IMR-90 (cell line): ENCODE results near the gene MCTP2. TPM values are rescaled to one million over a fixed set of nuclear protein-coding genes. Genes with fewer than 3 reads are reported as not detected.

Source experiments
- ATAC-seq: fragments of 200-7000 bp; cut with Tn5 transposase; 2 replicates; pipeline ENCODE4 v1.9.1; 2020; ENCODE audit warnings: low read depth, mild to moderate bottlenecking, moderate library complexity
- BruUV-seq: library from RNA; stranded (reverse); fragments of 400-500 nt; replicated peaks from 2 replicates; lab custom pipeline; 2021; lab: Mats Ljungman, UMichigan
- CTCF ChIA-PET: fragments of 300-600 bp; formaldehyde crosslinking; extraction: SDS; loops from one replicate; lab custom pipeline; 2021; ENCODE audit warnings: antibody characterized with exemption; lab: Yijun Ruan, JAX
- POLR2A ChIA-PET: fragments of 300-600 bp; sonication (Branson Sonifier 250); formaldehyde crosslinking; loops from one replicate; lab custom pipeline; 2022; ENCODE audit warnings: antibody characterized with exemption; ENCODE audit not compliant: unreplicated experiment; lab: Charles Lee
- DNase-seq: peaks from one replicate; pipeline ENCODE4 v3.0.0; 2013
- H2AFZ ChIP-seq: replicated peaks from 2 replicates; pipeline ENCODE3; 2013; ENCODE audit warnings: low read length, mild to moderate bottlenecking; ENCODE audit not compliant: poor library complexity
- H2AK5ac ChIP-seq: 2 replicates; pipeline ENCODE4 v1.6.1; 2013; ENCODE audit warnings: low read depth, low read length, inconsistent platforms
- H2AK9ac ChIP-seq: replicated peaks from 2 replicates; pipeline ENCODE3; 2013; ENCODE audit warnings: mild to moderate bottlenecking, low read depth, low read length, moderate library complexity; ENCODE audit not compliant: poor library complexity
- H2BK120ac ChIP-seq: 2 replicates; pipeline ENCODE4 v1.6.1; 2013; ENCODE audit warnings: low read depth, low read length, inconsistent platforms
- H2BK15ac ChIP-seq: 3 replicates; pipeline ENCODE4 v1.6.1; 2013; ENCODE audit warnings: low read depth, low read length, inconsistent platforms
- H2BK20ac ChIP-seq: 2 replicates; pipeline ENCODE4 v1.6.1; 2013; ENCODE audit warnings: low read depth, mild to moderate bottlenecking, inconsistent platforms, low read length, moderate library complexity
- H2BK5ac ChIP-seq: 2 replicates; pipeline ENCODE4 v1.6.1; 2013; ENCODE audit warnings: mild to moderate bottlenecking, low read depth, low read length, inconsistent platforms; ENCODE audit not compliant: poor library complexity, severe bottlenecking
- H3K14ac ChIP-seq: replicated peaks from 2 replicates; pipeline ENCODE4 v1.6.1; 2013; ENCODE audit warnings: low read depth, low read length, inconsistent platforms
- H3K18ac ChIP-seq: 2 replicates; pipeline ENCODE4 v1.6.1; 2013; ENCODE audit warnings: low read depth, low read length, control low read depth
- H3K23ac ChIP-seq: 2 replicates; pipeline ENCODE4 v1.6.1; 2013; ENCODE audit warnings: low read depth, low read length, inconsistent platforms
- H3K27ac ChIP-seq: 2 replicates; pipeline ENCODE4 v1.5.1; 2013; ENCODE audit warnings: mild to moderate bottlenecking, control low read depth, low read length; ENCODE audit not compliant: insufficient read depth
- H3K27me3 ChIP-seq: 2 replicates; pipeline ENCODE4 v1.6.1; 2013; ENCODE audit warnings: low read length; ENCODE audit not compliant: control insufficient read depth, insufficient read depth
- H3K36me3 ChIP-seq: 2 replicates; pipeline ENCODE4 v1.6.1; 2013; ENCODE audit warnings: low read length, mixed read lengths; ENCODE audit not compliant: control insufficient read depth, insufficient read depth
- H3K4ac ChIP-seq: 2 replicates; pipeline ENCODE4 v1.6.1; 2013; ENCODE audit warnings: low read depth, low read length, inconsistent platforms
- H3K4me1 ChIP-seq: 2 replicates; pipeline ENCODE4 v1.6.1; 2013; ENCODE audit warnings: low read length, mixed read lengths; ENCODE audit not compliant: control insufficient read depth, insufficient read depth
- H3K4me2 ChIP-seq: 2 replicates; pipeline ENCODE4 v1.6.1; 2013; ENCODE audit warnings: low read depth, mild to moderate bottlenecking, control low read depth, low read length, moderate library complexity
- H3K4me3 ChIP-seq: 2 replicates; pipeline ENCODE4 v1.5.1; 2013; ENCODE audit warnings: low read depth, mild to moderate bottlenecking, control low read depth, low read length, moderate library complexity; ENCODE audit not compliant: insufficient read depth
- H3K56ac ChIP-seq: 2 replicates; pipeline ENCODE4 v1.6.1; 2013; ENCODE audit warnings: low read length, inconsistent platforms; ENCODE audit not compliant: insufficient read depth; ENCODE audit errors: extremely low read depth
- H3K79me1 ChIP-seq, 2 experiments: 2 replicates each; pipeline ENCODE4 v1.6.1; 2013; ENCODE audit warnings: low read length in 2 of 2, inconsistent platforms in 1 of 2, low read depth in 1 of 2
- H3K9ac ChIP-seq: 2 replicates; pipeline ENCODE4 v1.6.1; 2013; ENCODE audit warnings: low read depth, low read length, control low read depth
- H3K9me1 ChIP-seq: 2 replicates; pipeline ENCODE4 v1.6.1; 2013; ENCODE audit warnings: low read length, inconsistent platforms; ENCODE audit not compliant: insufficient read depth
- H3K9me3 ChIP-seq: 2 replicates; pipeline ENCODE4 v1.6.1; 2013; ENCODE audit warnings: low read length; ENCODE audit not compliant: control insufficient read depth, insufficient read depth
- H4K20me1 ChIP-seq: 2 replicates; pipeline ENCODE4 v1.6.1; 2013; ENCODE audit warnings: low read length, inconsistent platforms; ENCODE audit not compliant: insufficient read depth
- H4K5ac ChIP-seq: 2 replicates; pipeline ENCODE4 v1.6.1; 2013; ENCODE audit warnings: mild to moderate bottlenecking, low read depth, low read length, control low read depth
- H4K8ac ChIP-seq, 2 experiments: 2 replicates each; pipeline ENCODE4 v1.6.1; 2013; ENCODE audit warnings: low read depth in 2 of 2, low read length in 2 of 2, control low read depth in 1 of 2, inconsistent platforms in 1 of 2
- H4K91ac ChIP-seq: 2 replicates; pipeline ENCODE4 v1.6.1; 2013; ENCODE audit warnings: low read depth, low read length, inconsistent platforms; ENCODE audit not compliant: insufficient read depth
- BHLHE40 ChIP-seq: fragments of 150-350 bp; IDR thresholded peaks from 2 replicates; pipeline ENCODE4 v1.6.1; 2016; ENCODE audit warnings: mild to moderate bottlenecking, low read depth, low read length
- CEBPB ChIP-seq: IDR thresholded peaks from 2 replicates; pipeline ENCODE4 v1.6.1; 2012; ENCODE audit warnings: low read depth, low read length, improper control_type of control experiment
- CHD1 ChIP-seq: IDR thresholded peaks from 2 replicates; pipeline ENCODE4 v1.6.1; 2012; ENCODE audit warnings: low read depth, low read length, improper control_type of control experiment
- ELK1 ChIP-seq: fragments of 150-350 bp; IDR thresholded peaks from 2 replicates; pipeline ENCODE4 v1.6.1; 2016; ENCODE audit warnings: low read depth, mild to moderate bottlenecking, low read length, moderate library complexity, borderline replicate concordance
- FOS ChIP-seq: fragments of 150-350 bp; IDR thresholded peaks from 2 replicates; pipeline ENCODE4 v1.6.1; 2016; ENCODE audit warnings: low read depth, low read length
- MAFK ChIP-seq: IDR thresholded peaks from 2 replicates; pipeline ENCODE4 v1.6.1; 2012; ENCODE audit warnings: low read depth, low read length, improper control_type of control experiment
- MAZ ChIP-seq: IDR thresholded peaks from 2 replicates; pipeline ENCODE4 v1.6.1; 2012; ENCODE audit warnings: low read depth, mild to moderate bottlenecking, low read length, improper control_type of control experiment, moderate library complexity, borderline replicate concordance
- MXI1 ChIP-seq: IDR thresholded peaks from 2 replicates; pipeline ENCODE4 v1.6.1; 2012; ENCODE audit warnings: low read depth, mild to moderate bottlenecking, low read length, moderate library complexity, borderline replicate concordance
- NFE2L2 ChIP-seq: fragments of 150-350 bp; IDR thresholded peaks from 2 replicates; pipeline ENCODE4 v1.6.1; 2016; ENCODE audit warnings: low read depth, mild to moderate bottlenecking, low read length
- POLR2A ChIP-seq: IDR thresholded peaks from 2 replicates; pipeline ENCODE4 v1.6.1; 2012; ENCODE audit warnings: mild to moderate bottlenecking, low read depth, low read length
- RAD21 ChIP-seq: IDR thresholded peaks from 2 replicates; pipeline ENCODE4 v1.6.1; 2012; ENCODE audit warnings: low read length, improper control_type of control experiment
- RCOR1 ChIP-seq: IDR thresholded peaks from 2 replicates; pipeline ENCODE4 v1.6.1; 2012; ENCODE audit warnings: mild to moderate bottlenecking, low read length, improper control_type of control experiment; ENCODE audit not compliant: insufficient replicate concordance
- RFX5 ChIP-seq: IDR thresholded peaks from 2 replicates; pipeline ENCODE4 v1.8.0; 2012; ENCODE audit warnings: low read depth, mild to moderate bottlenecking, low read length, moderate library complexity
- SMC3 ChIP-seq: fragments of 150-350 bp; IDR thresholded peaks from 2 replicates; pipeline ENCODE4 v1.6.1; 2016; ENCODE audit warnings: low read depth, mild to moderate bottlenecking, antibody characterized with exemption, low read length, moderate library complexity
- USF2 ChIP-seq: fragments of 150-350 bp; IDR thresholded peaks from 2 replicates; pipeline ENCODE4 v1.6.1; 2017; ENCODE audit warnings: mild to moderate bottlenecking, antibody characterized with exemption, low read length, low read depth
- WGBS, 2 experiments: methylation state at CpG; one replicate each; pipeline versions ENCODE4 v1.1.5 to v1.1.7; 2013; ENCODE audit warnings: missing lambda C conversion rate in 2 of 2; ENCODE audit not compliant: insufficient read length in 1 of 2; ENCODE audit errors: extremely low coverage in 2 of 2; 5-methylcytosine and 5-hydroxymethylcytosine counted together
- dilution Hi-C: fragments of 300-500 bp; cut with HindIII; formaldehyde crosslinking; loops from one replicate; pipeline ENCODE4 v1.14.3; 2018; ENCODE audit warnings: low sequenced_read_pairs; ENCODE audit not compliant: unreplicated experiment
- in situ Hi-C: fragments of 300-500 bp; cut with MboI; formaldehyde crosslinking; loops from 3 replicates; pipeline ENCODE4 v1.14.3; 2019; ENCODE audit warnings: low sequenced_read_pairs, inconsistent platforms, mixed read lengths
- intact Hi-C: fragments of 100-400 bp; cut with micrococcal nuclease; formaldehyde crosslinking; loops from 2 replicates; pipeline ENCODE4 v1.10.0; 2022
- polyA plus RNA-seq, 3 experiments: library from polyadenylated mRNA; depleted of rRNA; stranded (reverse); fragments of >200 nt; gene quantifications; 2 replicates each; pipeline ENCODE4 v1.2.3, GENCODE V29; 2012; ENCODE audit warnings: low replicate concordance in 1 of 3
- total RNA-seq: library from RNA; depleted of rRNA; stranded (reverse); fragments of >200 nt; gene quantifications from 2 replicates; pipeline ENCODE4 v1.2.3, GENCODE V29; 2012
- TF ChIP-seq, protein P1 (sequence below): conservative IDR thresholded peaks from 2 replicates; pipeline ENCODE4 v1.5.1; 2012; ENCODE audit warnings: mild to moderate bottlenecking, low read depth, low read length, improper control_type of control experiment

Gene MCTP2
- total and polyA plus RNA-seq, 2 of the 4 experiments (the other 2 are of a cell fraction), result 5.1 to 9.9 TPM

- ChIA-PET CTCF (no interaction called here), POLR2A (no interaction called here)
- ATAC-seq, result no peak
- Histone ChIP-seq H4K91ac (no peak overlapping the region), H2AK5ac (no peak overlapping the region), H3K23ac (no peak overlapping the region), H4K8ac (no peak overlapping the region), H3K27me3 (no peaks in the 10 kb centered on the region), H3K9me3 (no peaks in the 10 kb centered on the region), H2BK5ac (no peak overlapping the region), H2BK20ac (no peak overlapping the region), H3K4me2 (no peak overlapping the region), H2AK9ac (no peak overlapping the region), H3K36me3 (no peaks in the 10 kb centered on the region), H4K20me1 (no peaks in the 10 kb centered on the region), H3K27ac (no peak overlapping the region), H3K18ac (no peak overlapping the region), H3K9me1 (peaks cover 6% of the 10 kb centered on the region), H3K4me3 (no peak overlapping the region), H2AFZ (no peak overlapping the region), H4K5ac (no peak overlapping the region; the same call in 1 of the 2 replicates), H2BK120ac (no peak overlapping the region), H3K4ac (no peak overlapping the region), H3K9ac (no peak overlapping the region), H3K14ac (no peak overlapping the region), H3K56ac (no peak overlapping the region), H3K79me1 (no peaks in the 10 kb centered on the region), H2BK15ac (no peak overlapping the region; the same call in 2 of the 3 replicates), H3K4me1 (0 out of 2 replicates have a peak, but pooled peaks cover 2% of the 10 kb centered on the region)
- intact Hi-C loops (no loop called here), in situ Hi-C loops (no loop called here), dilution Hi-C loops (no loop called here)
- no TSS peak for BruUV-seq
- TF ChIP-seq BHLHE40 (no peak), CHD1 (no peak), RAD21 (no peak), MAZ (no peak), SMC3 (no peak), FOS (no peak), CEBPB (no peak), MXI1 (no peak), RFX5 (no peak), NFE2L2 (no peak), RCOR1 (no peak), POLR2A (no peak), USF2 (no peak), MAFK (no peak), ELK1 (no peak)
- TF ChIP-seq, protein P1, sequence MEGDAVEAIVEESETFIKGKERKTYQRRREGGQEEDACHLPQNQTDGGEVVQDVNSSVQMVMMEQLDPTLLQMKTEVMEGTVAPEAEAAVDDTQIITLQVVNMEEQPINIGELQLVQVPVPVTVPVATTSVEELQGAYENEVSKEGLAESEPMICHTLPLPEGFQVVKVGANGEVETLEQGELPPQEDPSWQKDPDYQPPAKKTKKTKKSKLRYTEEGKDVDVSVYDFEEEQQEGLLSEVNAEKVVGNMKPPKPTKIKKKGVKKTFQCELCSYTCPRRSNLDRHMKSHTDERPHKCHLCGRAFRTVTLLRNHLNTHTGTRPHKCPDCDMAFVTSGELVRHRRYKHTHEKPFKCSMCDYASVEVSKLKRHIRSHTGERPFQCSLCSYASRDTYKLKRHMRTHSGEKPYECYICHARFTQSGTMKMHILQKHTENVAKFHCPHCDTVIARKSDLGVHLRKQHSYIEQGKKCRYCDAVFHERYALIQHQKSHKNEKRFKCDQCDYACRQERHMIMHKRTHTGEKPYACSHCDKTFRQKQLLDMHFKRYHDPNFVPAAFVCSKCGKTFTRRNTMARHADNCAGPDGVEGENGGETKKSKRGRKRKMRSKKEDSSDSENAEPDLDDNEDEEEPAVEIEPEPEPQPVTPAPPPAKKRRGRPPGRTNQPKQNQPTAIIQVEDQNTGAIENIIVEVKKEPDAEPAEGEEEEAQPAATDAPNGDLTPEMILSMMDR, result no peak
- DNase-seq, result no peak
- no CpG with 5 or more reads among the region's 3 CpGs for WGBS, 2 experiments
These were observed 31.6 kb upstream of the MCTP2 start for GRCh38 chr15:94199725-94200124.
